Ramos (cell line): Measurements from ENCODE around the gene GSTO1.
"Not testable (repeated sequence)": the region's sequence is repeated elsewhere in the genome, so short reads cannot be mapped to it uniquely, and the experiment has no call there.

ENCODE experiments used
- in situ Hi-C: fragments of 300-500 bp; cut with MboI; formaldehyde crosslinking; loops from one replicate; pipeline ENCODE4 v1.14.3; 2022; ENCODE audit warnings: low sequenced_read_pairs; ENCODE audit not compliant: unreplicated experiment

GSTO1 gene

GRCh38 chr10:104254493-104255310, at the start of gene GSTO1:
GSTO1 (plus strand) TSS chr10:104254892; CDS start chr10:104254929, 37 bp downstream.
- in situ Hi-C loops = no loop called here

- in situ Hi-C loops = no loop called here
Observed at GRCh38 chr10:104208730-104209129, 46.0 kb upstream of the GSTO1 start.

DNA sequence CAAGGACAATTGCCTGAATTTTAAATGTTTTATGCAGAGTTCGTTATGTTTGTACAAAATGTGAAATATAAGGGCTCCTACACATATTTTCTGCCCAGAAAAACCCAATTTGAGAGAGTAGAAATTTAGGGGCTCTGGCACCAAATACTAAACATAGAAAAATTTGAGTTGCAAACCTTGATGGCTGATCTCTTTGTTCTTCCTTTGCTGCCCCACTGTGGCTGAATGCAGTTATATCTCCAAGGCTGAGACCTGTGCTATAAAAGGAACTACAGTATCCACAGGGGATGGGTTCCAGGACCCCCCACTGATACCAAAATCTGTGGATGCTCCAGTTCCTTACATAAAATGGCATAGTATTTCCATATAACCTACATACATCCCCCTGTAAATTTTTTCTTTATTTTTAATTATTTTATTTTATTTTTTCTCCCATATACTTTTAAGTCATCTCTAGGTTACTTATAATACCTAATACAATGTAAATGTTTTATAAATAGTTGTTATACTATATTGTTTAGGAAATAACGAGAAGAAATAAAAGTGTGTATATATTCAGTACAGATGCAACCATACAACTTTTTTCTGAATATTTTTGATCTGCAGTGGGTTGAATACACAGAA, 45.0 kb upstream of the GSTO1 start:
- in situ Hi-C loops = no loop called here

GRCh38 chr10:104216631-104217030, 38.1 kb upstream of the GSTO1 start:
- in situ Hi-C loops = no loop called here

- in situ Hi-C loops = no loop called here
Observed at GRCh38 chr10:104218751-104219150, 35.9 kb upstream of the GSTO1 start.

GRCh38 chr10:104220522-104220921, 34.2 kb upstream of the GSTO1 start:
- in situ Hi-C loops = no loop called here

DNA sequence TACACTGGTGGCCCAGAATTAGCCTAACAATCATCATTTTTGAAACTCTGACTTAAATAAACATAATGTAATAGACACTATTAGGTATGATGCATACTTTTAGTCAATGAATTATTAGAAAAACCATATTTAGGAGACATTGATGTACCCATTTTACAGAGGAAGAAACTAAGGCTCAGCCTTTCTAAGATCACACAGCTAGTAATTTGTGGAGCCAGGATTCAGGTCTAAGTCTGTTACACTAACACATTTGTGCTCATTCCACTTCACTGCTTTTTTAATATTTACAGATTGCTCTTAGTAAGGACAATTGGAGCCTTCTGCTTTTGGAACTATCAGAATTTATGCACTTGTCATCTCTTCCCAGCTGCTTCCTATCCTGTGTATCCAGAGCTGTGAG, 31.4 kb upstream of the GSTO1 start:
- in situ Hi-C loops = no loop called here

DNA sequence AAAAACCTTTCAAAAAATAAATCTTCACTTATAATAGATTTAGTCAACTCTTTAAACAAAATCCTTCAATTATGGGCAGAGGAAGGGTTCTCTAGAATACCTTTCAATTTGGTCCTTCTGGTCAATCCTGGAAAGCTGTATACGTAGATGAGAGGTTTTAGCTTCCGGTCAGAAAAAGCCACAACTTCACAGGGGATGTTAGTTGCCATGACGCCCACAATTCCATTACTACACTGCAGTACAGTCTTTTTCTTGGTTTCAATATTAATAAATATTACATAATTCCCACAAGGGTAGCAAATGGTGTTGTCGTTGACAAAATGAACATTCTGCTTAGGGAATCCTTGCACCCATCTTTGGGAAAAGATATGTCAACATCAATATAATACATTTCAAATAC, 24.2 kb upstream of the GSTO1 start:
- in situ Hi-C loops = no loop called here

DNA sequence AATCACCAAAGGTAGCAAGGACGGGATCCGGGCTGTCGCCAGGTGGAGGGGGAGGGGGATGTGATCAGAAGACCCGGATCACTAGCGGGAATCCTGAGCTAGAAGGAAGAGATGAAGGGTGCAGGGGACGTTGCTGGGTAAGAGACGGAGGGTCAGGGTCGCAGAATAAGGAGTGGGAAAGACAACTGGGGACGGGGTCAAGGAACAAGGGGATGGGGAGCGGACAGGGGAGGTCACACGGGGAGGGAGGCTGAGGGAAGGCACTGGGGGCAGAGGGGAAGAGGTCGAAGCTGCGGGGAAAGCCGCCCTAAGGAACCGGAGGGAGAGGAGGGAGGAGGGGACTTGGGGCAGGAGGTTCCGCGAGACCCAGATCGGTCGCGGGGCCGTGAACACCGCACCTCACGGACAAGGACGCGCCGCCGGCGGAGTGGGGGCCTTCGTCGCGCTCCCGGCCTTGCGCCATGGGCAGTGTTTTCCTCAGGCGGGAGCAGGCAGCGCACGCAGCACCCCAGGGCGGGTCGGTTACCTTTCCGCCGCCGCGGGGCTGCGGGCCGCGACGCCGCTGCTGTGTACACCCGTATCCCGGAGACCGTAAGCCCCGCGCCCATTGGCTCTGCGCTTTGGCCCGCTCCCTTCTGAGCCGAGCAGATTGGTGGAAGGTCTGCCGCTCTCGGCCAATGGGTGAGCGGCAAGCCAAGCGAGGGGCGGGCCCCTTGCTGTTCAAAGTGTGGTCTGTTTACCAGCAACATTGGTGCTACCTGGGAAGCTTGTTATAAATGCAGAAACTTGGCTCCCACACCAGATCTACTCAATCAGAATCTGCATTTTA, 22.7 kb upstream of the GSTO1 start, which contains the start of gene CFAP43:
Gene CFAP43, minus strand, starts transcription at position 581 of the 829 bp plus-strand sequence. Its CDS starts 118 bp downstream, at position 463.
- in situ Hi-C loops = no loop called here

GRCh38 chr10:104232613-104233102, 22.0 kb upstream of the GSTO1 start:
- in situ Hi-C loops = no loop called here

- in situ Hi-C loops = no loop called here
Observed at GRCh38 chr10:104233817-104234216, 20.9 kb upstream of the GSTO1 start.

DNA sequence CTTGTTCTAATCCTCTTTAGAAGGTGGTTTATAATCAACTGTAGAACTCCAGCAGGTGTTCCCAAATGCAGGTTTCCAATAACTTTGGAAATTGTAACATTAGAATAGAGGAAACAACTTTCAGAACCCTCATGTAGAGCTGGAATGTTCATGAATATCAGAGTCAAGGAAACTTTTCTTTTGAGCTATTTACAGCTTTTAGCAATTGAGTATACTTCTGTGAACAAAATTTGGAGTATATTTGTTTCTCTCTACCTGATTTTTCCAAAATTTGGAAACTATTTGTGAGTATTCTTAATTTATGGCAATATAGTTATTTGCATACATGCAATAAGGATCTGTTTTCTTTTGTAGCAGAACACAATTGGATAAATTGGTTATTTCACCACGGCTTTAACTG, 19.8 kb upstream of the GSTO1 start:
- in situ Hi-C loops = no loop called here

- in situ Hi-C loops = no loop called here
Observed at GRCh38 chr10:104235801-104236200, 18.9 kb upstream of the GSTO1 start.

- in situ Hi-C loops = no loop called here
Observed at GRCh38 chr10:104240078-104240477, 14.6 kb upstream of the GSTO1 start.

GRCh38 chr10:104242545-104242944, 12.1 kb upstream of the GSTO1 start:
- in situ Hi-C loops = no loop called here

DNA sequence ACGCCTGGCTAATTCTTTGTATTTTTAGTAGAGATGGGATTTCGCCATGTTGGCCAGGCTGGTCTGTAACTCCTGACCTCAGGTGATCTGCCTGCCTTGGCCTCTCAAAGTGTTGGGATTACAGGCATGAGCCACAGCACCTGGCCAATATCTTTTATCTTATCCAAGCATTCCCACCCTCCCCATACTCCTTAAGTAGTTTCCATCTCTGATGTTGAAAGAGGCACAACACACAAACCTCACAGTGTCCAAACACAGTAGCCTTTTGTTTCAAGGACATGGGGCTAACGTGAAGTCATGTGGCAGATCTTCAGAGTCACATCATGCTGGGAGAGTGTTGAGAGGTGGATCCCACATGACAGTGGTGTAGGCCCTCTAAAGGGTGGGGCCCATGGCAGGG, 11.7 kb upstream of the GSTO1 start:
- in situ Hi-C loops = not testable (repeated sequence)

DNA sequence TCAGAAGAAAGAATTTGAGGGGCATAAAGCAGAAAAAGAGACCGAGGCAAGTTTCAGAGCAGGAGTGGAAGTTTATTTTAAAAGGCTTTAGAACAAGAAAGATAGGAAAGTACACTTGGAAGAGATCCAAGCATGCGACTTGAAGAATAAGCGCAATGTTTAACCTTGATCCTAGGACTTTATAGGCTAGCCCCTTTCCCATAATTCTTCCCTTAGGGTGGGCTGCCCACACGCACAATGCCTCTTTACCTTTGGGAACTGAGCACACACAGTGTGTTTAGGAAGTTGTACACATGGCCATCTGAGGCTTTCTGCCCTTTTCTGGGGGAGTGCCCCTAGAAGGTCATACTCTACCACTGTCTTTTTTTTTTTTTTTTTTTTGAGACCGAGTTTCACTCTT, 11.2 kb upstream of the GSTO1 start:
- in situ Hi-C loops = no loop called here

- in situ Hi-C loops = no loop called here
Observed at GRCh38 chr10:104245066-104245632, 9.5 kb upstream of the GSTO1 start.

- in situ Hi-C loops = no loop called here
Observed at GRCh38 chr10:104246976-104247375, 7.7 kb upstream of the GSTO1 start.

GRCh38 chr10:104247513-104248146, 7.1 kb upstream of the GSTO1 start:
- in situ Hi-C loops = no loop called here
